B cell (primary cell): ENCODE measurements around the gene LYZL2.
"Not testable (repeated sequence)": the region's sequence is repeated elsewhere in the genome, so short reads cannot be mapped to it uniquely, and the experiment has no call there.

Source experiments
- CTCF ChIP-seq: fragments of 200-600 bp; IDR thresholded peaks from one replicate; pipeline ENCODE4 v1.8.0; 2022; ENCODE audit warnings: antibody characterized with exemption, mild to moderate bottlenecking
- EZH2 ChIP-seq: IDR thresholded peaks from 2 replicates; pipeline ENCODE4 v1.6.1; 2012; ENCODE audit warnings: borderline replicate concordance, low read depth, mild to moderate bottlenecking, moderate library complexity, low read length; ENCODE audit not compliant: insufficient read depth, poor library complexity, severe bottlenecking

GRCh38 chr10:30628576-30628975 lies 977 bp downstream of the LYZL2 start:
- not testable (repeated sequence) for TF ChIP-seq CTCF, EZH2
